Osteoblast (primary cell): ENCODE results near the gene SBF1. TPM values are rescaled to one million over a fixed set of nuclear protein-coding genes. Genes with fewer than 3 reads are reported as not detected.

Experiments used
- DNase-seq: peaks from one replicate; pipeline ENCODE4 v3.0.0; 2011; ENCODE audit warnings: low spot score, mixed read lengths; ENCODE audit not compliant: insufficient read length; ENCODE audit errors: missing footprints
- H2AFZ ChIP-seq: 2 replicates; pipeline ENCODE4 v1.6.0; 2011; ENCODE audit warnings: mild to moderate bottlenecking, low read length
- H3K27ac ChIP-seq: 2 replicates; pipeline ENCODE4 v1.5.1; 2011; ENCODE audit warnings: mild to moderate bottlenecking, low read depth, low read length, moderate library complexity
- H3K27me3 ChIP-seq: 2 replicates; pipeline ENCODE4 v1.6.0; 2012; ENCODE audit warnings: mild to moderate bottlenecking, control low read depth, inconsistent platforms, low read length, moderate library complexity; ENCODE audit not compliant: insufficient read depth
- H3K36me3 ChIP-seq: 2 replicates; pipeline ENCODE4 v1.5.1; 2011; ENCODE audit warnings: mild to moderate bottlenecking, low read length, control low read depth, moderate library complexity; ENCODE audit not compliant: insufficient read depth
- H3K4me1 ChIP-seq: 2 replicates; pipeline ENCODE4 v1.5.1; 2011; ENCODE audit warnings: mild to moderate bottlenecking, low read length, control low read depth, moderate library complexity; ENCODE audit not compliant: insufficient read depth
- H3K4me2 ChIP-seq: 2 replicates; pipeline ENCODE4 v1.6.0; 2011; ENCODE audit warnings: mild to moderate bottlenecking, low read length; ENCODE audit not compliant: insufficient read depth
- H3K4me3 ChIP-seq: fragments of 200-600 bp; sonication (generic); 3 replicates; pipeline ENCODE4 v1.5.1; 2012; ENCODE audit warnings: mild to moderate bottlenecking, low read length, inconsistent platforms; ENCODE audit not compliant: insufficient read depth
- H3K79me2 ChIP-seq: 2 replicates; pipeline ENCODE4 v1.6.0; 2012; ENCODE audit warnings: mild to moderate bottlenecking, low read length, control low read depth, inconsistent platforms; ENCODE audit not compliant: insufficient read depth
- H3K9me3 ChIP-seq: 2 replicates; pipeline ENCODE4 v1.5.1; 2011; ENCODE audit warnings: low read depth, low read length, control low read depth
- H4K20me1 ChIP-seq: 2 replicates; pipeline ENCODE4 v1.6.0; 2012; ENCODE audit warnings: mild to moderate bottlenecking, low read length, control low read depth; ENCODE audit not compliant: insufficient read depth
- total RNA-seq: library from RNA; depleted of rRNA; stranded (reverse); fragments of >200 nt; gene quantifications from 2 replicates; pipeline ENCODE4 v1.2.3, GENCODE V29; 2012
- TF ChIP-seq, protein P1 (sequence below): IDR thresholded peaks from 2 replicates; pipeline ENCODE4 v1.5.1; 2011; ENCODE audit warnings: mild to moderate bottlenecking, low read depth, low read length, moderate library complexity; ENCODE audit errors: extremely low read depth

SBF1 gene
- total RNA-seq, 1 donor: 93.0 TPM

DNA sequence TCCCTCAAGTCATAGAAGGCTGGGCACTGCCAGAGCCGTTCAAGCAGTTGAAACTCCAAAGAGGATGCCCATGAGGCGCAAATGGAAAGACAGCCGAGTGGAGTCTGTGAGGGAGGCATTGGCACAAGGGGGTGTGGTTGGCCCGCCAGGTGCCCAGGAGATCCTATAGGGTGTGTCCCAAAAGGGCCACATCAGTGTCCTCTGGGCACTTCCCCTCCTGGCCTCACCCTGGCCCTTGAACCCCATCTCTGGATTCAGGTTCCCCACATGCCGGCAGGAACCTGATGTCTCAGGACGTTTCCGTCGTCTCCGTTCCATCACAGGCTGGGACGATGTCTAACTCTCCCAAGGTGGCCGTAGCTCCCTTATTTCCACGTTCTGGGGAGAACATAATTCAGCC, 54.3 kb downstream of the SBF1 start:
- Histone ChIP-seq H3K36me3 (peaks cover 84% of the 10 kb centered on the region), H2AFZ (no peak overlapping the region), H3K27ac (no peak overlapping the region), H3K79me2 (no peaks in the 10 kb centered on the region), H3K4me1 (no peaks in the 10 kb centered on the region), H4K20me1 (peaks cover 6% of the 10 kb centered on the region), H3K27me3 (no peaks in the 10 kb centered on the region), H3K4me3 (no peak overlapping the region), H3K4me2 (no peak overlapping the region), H3K9me3 (no peaks in the 10 kb centered on the region)
- TF ChIP-seq, protein P1, sequence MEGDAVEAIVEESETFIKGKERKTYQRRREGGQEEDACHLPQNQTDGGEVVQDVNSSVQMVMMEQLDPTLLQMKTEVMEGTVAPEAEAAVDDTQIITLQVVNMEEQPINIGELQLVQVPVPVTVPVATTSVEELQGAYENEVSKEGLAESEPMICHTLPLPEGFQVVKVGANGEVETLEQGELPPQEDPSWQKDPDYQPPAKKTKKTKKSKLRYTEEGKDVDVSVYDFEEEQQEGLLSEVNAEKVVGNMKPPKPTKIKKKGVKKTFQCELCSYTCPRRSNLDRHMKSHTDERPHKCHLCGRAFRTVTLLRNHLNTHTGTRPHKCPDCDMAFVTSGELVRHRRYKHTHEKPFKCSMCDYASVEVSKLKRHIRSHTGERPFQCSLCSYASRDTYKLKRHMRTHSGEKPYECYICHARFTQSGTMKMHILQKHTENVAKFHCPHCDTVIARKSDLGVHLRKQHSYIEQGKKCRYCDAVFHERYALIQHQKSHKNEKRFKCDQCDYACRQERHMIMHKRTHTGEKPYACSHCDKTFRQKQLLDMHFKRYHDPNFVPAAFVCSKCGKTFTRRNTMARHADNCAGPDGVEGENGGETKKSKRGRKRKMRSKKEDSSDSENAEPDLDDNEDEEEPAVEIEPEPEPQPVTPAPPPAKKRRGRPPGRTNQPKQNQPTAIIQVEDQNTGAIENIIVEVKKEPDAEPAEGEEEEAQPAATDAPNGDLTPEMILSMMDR: no peak
- DNase-seq: peak; percentile 31

DNA sequence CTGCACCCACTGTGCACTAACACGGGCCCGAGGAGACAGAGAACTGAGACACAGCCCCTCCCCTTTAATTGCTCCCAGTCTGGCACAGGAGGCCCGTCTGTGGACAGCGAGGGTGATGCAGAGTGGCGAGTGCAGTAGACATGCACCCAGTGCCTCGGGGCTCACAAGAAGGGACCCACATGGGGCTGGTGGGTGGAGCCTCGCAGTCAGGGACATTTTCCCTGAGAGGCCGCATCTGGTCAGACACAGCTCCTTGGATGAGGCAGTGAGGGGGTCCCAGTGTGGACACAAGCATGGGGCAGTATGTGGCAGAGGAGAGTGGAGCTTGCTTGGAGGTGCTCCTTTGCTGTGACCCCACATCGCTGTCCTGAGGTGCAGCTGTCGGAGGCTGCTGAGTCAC, 54.8 kb downstream of the SBF1 start:
- TF ChIP-seq, protein P1: no peak
- no peak overlapping the region for H2AFZ ChIP-seq
- H3K36me3 ChIP-seq: peaks cover 85% of the 10 kb centered on the region
- peak; percentile 72 for DNase-seq
- H3K4me3 ChIP-seq: no peak overlapping the region
- peaks cover 5% of the 10 kb centered on the region for H4K20me1 ChIP-seq
- no peaks in the 10 kb centered on the region for H3K27me3 ChIP-seq
- H3K79me2 ChIP-seq: no peaks in the 10 kb centered on the region
- H3K4me1 ChIP-seq: no peaks in the 10 kb centered on the region
- no peaks in the 10 kb centered on the region for H3K9me3 ChIP-seq
- no peak overlapping the region for H3K27ac ChIP-seq
- no peak overlapping the region for H3K4me2 ChIP-seq

DNA sequence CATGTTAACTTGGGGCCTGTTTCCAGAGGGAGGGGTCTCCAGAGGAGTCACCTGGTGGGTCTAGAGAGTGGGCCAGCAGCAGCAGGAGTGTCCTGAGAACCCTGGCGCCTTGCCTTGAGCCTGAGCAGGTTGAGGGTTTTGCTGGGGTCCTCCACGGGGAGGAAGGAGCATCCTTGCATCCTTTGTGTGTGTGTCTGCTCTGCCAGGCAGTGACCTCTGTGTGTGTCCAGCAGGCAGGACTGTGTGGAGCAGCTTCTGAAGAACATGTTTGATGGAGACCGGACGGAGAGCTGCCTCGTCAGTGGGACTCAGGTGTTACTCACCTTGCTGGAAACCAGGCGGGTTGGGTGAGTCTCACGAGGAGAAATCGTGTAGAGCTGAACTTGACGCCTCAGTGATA, 55.7 kb downstream of the SBF1 start:
- peak; percentile 43 for DNase-seq
- H2AFZ ChIP-seq: no peak overlapping the region
- H3K79me2 ChIP-seq: no peaks in the 10 kb centered on the region
- H3K9me3 ChIP-seq: no peaks in the 10 kb centered on the region
- H3K4me1 ChIP-seq: no peaks in the 10 kb centered on the region
- H4K20me1 ChIP-seq: peaks cover 3% of the 10 kb centered on the region
- no peak overlapping the region for H3K4me2 ChIP-seq
- H3K36me3 ChIP-seq: peaks cover 85% of the 10 kb centered on the region
- TF ChIP-seq, protein P1: no peak
- H3K4me3 ChIP-seq: no peak overlapping the region
- no peak overlapping the region for H3K27ac ChIP-seq
- H3K27me3 ChIP-seq: no peaks in the 10 kb centered on the region

DNA sequence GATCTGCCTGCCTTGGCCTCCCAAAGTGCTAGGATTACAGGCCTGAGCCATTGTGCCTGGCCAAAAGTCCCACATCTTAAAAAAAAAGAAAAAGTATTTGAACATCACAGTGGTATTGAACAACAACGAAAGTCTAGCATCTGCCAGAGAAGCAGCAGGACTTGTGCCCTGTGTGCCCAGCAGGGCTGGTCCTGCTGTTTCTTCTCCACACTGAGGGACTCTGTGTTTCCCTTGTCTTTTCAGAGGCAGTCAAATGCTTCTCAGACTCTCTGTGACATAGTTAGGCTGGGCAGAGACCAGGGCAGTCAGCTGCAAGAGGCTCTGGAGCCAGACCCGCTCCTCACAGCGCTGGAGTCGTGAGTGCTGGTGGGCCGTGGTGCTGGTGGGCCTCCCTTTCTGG, 56.2 kb downstream of the SBF1 start:
- Histone ChIP-seq H3K9me3 (no peaks in the 10 kb centered on the region), H3K36me3 (peaks cover 86% of the 10 kb centered on the region), H3K79me2 (no peaks in the 10 kb centered on the region), H3K27me3 (no peaks in the 10 kb centered on the region), H4K20me1 (peaks cover 3% of the 10 kb centered on the region), H3K27ac (no peak overlapping the region), H3K4me3 (no peak overlapping the region), H2AFZ (no peak overlapping the region), H3K4me1 (no peaks in the 10 kb centered on the region), H3K4me2 (no peak overlapping the region)
- TF ChIP-seq, protein P1: no peak
- peak; percentile 50 for DNase-seq
